ENCODE results near the gene CASP7.
"Not testable (repeated sequence)": the region's sequence is repeated elsewhere in the genome, so short reads cannot be mapped to it uniquely, and the experiment has no call there.

The CASP7 gene

DNA sequence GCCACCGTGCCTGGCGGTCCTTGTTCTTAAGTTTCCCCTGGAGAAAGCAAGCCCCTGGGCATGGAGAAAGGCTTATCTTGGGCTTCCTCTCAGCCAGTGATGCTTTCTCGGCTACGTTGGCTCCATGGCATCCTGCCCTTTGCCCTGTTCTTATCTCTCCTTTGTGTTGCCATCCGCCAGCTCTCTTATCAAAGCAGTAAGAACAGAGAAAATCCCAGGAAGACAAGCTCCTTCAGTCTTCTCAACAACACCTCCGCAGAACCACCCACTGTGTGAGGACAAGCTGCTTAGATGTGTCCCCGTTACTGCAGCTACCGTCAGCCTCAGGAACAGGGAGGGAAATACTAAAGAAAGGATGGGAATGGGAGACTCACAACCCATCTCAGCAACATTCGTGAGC, 75.1 kb downstream of the CASP7 start:
- no peak for DNase-seq

DNA sequence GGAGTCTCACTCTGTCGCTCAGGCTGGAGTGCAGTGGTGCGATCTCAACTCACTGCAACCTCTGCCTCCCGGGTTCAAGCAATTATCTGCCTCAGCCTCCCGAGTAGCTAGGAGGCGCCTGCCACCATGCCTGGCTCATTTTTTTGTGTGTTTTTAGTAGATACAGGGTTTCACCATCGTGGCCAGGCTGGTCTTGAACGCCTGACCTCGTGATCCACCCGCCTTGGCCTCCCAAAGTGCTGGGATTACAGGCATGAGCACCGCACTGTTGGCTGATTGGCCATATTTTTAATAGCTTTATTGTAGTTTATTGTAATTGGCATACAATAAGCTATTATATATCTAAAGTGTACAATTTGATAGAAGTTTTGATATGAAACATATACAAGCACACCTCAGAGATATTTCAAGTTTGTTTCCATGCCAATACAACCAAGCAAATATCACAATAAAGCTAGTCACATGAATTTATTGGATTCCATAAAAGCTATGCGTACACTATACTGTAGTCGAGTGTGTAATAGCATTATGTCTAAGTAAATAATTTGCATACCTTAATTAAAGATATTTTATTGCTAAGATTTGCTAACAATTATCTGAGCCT, 77.3 kb downstream of the CASP7 start:
- no peak for DNase-seq

DNA sequence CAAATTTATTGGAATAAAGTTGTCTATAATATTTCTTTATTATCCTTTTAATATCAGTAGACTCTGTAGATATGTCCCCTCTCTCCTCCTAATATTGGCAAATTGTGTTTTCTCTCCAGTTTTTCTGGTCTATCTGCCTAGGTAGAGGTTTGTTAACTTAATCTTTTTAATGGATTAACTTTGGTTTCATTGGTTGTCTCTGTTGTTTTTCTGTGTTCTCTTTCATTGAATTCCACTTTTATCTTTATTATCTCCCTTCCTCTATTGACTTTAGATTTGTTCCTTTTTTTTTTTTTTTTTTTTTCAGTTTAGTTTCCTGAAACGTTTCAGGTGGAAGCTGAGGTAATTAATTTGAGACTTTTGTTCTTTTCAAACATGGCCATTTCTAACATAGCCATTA, 82.4 kb downstream of the CASP7 start:
- DNase-seq = no peak

DNA sequence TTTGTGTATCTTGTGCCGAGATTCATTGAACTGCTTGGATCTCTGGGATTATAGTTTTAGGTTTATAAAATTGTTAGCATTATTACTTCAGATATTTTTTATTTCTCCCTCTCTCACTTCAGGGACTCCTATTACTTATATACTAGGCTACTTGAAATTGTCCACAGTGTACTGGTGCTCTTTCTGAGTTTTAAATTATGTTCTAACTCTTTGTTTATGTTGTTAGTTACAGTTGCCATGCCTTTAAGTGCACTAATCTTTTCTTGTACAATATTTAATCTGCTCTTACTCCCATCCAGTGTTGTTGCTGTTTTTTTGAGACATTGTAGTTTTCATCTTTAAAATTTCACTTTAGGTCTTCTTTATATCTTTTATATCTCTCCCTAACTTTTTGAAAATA, 84.9 kb downstream of the CASP7 start:
- DNase-seq = no peak

DNA sequence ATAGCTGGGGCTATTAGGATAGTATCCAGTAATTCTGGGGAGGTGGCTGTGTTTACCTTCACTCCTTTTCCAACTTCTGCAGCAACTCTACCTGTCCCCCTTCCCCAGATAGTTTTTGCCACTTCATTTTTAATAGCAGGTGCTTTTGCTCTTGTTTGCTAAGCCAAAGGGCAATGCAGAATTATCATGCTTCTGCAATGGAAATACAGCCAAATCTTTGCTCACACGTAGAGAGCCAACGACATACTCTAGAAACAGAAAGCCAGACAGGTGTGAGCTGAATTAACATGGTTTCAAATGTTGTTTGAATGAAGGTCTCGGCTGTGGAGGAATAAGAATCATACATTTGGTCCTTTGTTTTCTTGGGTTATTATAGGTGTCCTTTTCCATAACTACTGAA, 86.2 kb downstream of the CASP7 start:
- no peak for DNase-seq

DNA sequence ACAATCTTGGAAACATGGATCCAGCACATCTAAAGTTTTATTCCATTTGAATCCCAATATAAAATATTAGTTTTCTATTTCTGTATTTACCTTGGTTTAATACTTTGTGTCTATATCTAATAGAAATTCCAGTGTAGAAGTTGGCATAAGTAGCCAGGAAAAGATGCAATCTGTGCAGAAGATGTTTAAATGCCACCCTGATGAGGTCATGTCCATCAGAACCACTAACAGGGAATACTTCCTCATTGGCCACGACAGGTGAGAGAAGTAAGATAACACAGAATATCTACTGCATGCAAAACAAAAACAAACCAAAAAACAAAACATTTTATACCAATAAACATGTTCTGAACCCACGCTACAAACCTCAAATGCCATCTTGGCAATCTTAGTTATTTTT, 87.5 kb downstream of the CASP7 start:
- DNase-seq = no peak

DNA sequence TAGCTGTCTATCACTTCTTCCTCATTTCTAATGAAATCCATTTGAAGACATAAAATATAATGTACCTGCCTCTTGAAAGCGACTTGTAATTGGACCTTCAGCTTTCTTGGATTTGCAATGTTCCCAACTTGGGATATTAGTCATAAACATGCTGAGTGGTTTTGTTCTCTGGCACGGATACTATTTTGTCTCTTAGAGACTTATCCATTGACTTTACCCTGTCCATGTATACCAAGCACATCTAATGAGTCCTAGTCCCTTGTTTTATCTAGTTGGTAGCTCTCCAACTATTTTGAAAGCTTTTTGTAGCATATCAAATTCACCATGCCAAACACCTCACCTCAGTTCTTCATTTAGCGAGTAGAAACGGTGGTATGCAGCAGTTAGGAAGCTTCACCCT, 90.6 kb downstream of the CASP7 start:
- DNase-seq = no peak

DNA sequence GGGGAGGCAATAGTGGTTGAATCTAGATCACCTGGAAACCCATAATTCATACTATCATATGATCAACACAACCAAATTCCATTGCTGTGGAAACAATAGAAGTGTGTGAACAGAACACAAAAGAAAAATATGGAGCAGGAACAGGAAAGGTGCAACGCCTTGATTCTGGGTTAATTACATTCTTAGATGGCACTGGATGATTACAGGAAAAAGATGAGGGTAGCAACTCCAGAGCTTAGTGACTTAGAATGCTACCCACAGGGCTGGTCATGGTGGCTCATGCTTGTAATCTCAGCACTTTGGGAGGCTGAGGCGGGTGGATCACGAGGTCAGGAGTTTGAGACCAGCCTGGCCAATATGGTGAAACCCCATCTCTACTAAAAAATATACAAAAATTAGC, 91.4 kb downstream of the CASP7 start:
- DNase-seq = not testable (repeated sequence)

DNA sequence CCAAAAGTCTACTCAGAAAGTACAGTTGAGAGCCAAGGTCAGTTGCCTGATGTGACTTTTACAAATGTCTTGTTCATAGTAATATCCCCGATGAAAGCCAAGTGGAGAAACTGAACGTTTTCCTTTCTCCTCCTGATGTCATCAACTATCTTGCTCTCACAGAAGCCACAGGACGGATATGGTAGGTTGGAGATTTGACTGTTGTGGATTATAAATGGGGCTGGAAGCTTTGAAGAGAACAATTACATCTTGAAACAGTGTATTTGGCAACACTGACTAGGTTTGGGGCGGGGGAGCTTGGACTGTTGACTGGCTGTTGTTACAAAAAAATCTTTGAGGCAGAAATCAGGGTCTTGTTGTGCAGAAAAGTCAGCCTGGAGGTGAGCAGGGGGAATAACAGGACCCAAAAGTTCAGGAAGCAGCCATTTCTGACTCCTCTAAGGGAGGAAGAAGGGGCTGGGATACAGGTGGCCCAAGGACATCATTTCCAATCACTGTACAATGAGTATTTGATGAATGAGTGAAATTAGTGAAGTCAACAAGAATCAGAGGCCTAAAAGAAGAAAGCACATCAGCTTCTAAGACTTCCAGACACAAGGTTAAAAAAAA, 96.1 kb downstream of the CASP7 start:
- DNase-seq = no peak

DNA sequence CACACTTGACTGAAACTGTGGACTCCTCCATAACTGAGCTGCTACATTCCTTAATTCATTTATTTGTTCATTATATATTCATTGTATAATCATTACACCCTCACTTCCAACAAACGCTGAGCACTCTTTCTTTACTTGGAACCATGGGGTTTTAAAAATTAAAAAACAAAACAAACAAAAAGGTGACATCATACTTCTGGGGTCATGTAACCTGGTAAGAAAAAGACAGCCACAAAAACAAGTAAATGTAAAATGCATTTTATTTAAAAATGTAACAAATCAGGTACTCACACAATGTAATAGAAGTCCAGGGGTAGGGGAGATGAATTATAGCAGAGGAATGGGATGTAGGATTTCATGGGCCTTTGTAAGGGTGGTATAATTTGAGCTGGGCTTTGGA, 96.8 kb downstream of the CASP7 start:
- DNase-seq = no peak
